ENCODE results near the gene COPS3. TPM values are rescaled to one million over a fixed set of nuclear protein-coding genes. Genes with fewer than 3 reads are reported as not detected.

COPS3 gene
- total RNA-seq, 1 experiment from 2014 or later = 87.6 TPM

DNA sequence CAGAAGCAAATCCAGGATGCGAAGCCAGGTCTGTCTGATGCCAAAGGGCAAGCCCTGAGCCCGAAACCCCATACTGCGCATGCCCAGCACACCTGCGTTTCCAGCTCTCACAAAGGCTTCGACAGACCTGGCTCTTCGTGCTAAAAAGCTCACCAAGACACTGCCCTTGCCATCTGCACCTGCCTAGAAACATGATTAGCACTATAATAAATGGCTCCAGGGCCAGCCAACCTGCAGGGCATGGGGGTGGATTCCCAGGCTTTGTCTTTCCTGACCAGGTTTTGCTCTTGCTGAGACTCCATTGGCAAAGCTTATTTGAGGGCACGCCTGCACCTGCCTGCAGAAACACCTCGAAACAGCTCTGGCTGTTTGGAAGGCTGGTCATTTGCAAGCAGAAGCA lies 60.5 kb downstream of the COPS3 start:
- Histone ChIP-seq H3K9me2 (ENCODE audit: insufficient read depth) (no peaks in the 10 kb centered on the region), H3K79me2 (ENCODE audit: low read depth) (no peaks in the 10 kb centered on the region), H3K27ac (no peak overlapping the region), H4K20me1 (ENCODE audit: insufficient read depth) (peaks cover 3% of the 10 kb centered on the region; the same call in 1 of the 2 replicates), H3K9me3 (ENCODE audit: insufficient read depth, low read depth) (no peaks in the 10 kb centered on the region), H3F3A (ENCODE audit: insufficient read depth, low read depth) (no peaks in the 10 kb centered on the region), H3K27me3 (ENCODE audit: insufficient read depth, low read depth) (no peaks in the 10 kb centered on the region), H3K4me2 (no peak overlapping the region), H3K36me3 (ENCODE audit: low read depth) (peaks cover 15% of the 10 kb centered on the region), H3K4me3 (no peak overlapping the region), H3K4me1 (replicated peaks; ENCODE audit: insufficient read depth) (no peaks in the 10 kb centered on the region), H2AFZ (no peak overlapping the region)
- CTCF ChIA-PET = no interaction called here
- POLR2A ChIA-PET (ENCODE audit: unreplicated experiment) = no interaction called here
- BruUV-seq (replicated peaks) = no TSS peak
- TF ChIP-seq EZH2 (IDR thresholded peaks at IDR 0.05; ENCODE audit: low read depth) (no peak), CTCF (conservative IDR thresholded peaks at IDR 0.05) (no peak)
- DNase-seq = no peak
- intact Hi-C loops (cut with micrococcal nuclease; ENCODE audit: unreplicated experiment) = no loop called here

- Histone ChIP-seq H3K4me1 (replicated peaks; ENCODE audit: insufficient read depth) (no peaks in the 10 kb centered on the region), H3K4me3 (no peak overlapping the region), H3K4me2 (no peak overlapping the region), H2AFZ (no peak overlapping the region), H3K27ac (no peak overlapping the region), H3K79me2 (ENCODE audit: low read depth) (no peaks in the 10 kb centered on the region), H4K20me1 (ENCODE audit: insufficient read depth) (peaks cover 3% of the 10 kb centered on the region; the same call in 1 of the 2 replicates), H3K27me3 (ENCODE audit: insufficient read depth, low read depth) (no peaks in the 10 kb centered on the region), H3K9me2 (ENCODE audit: insufficient read depth) (no peaks in the 10 kb centered on the region), H3K36me3 (ENCODE audit: low read depth) (peaks cover 17% of the 10 kb centered on the region), H3F3A (ENCODE audit: insufficient read depth, low read depth) (no peaks in the 10 kb centered on the region), H3K9me3 (ENCODE audit: insufficient read depth, low read depth) (no peaks in the 10 kb centered on the region)
- BruUV-seq (replicated peaks) = no TSS peak
- TF ChIP-seq EZH2 (IDR thresholded peaks at IDR 0.05; ENCODE audit: low read depth) = no peak
- TF ChIP-seq CTCF (conservative IDR thresholded peaks at IDR 0.05) = no peak
- intact Hi-C loops (cut with micrococcal nuclease; ENCODE audit: unreplicated experiment) = no loop called here
- POLR2A ChIA-PET (ENCODE audit: unreplicated experiment) = no interaction called here
- DNase-seq = no peak
- CTCF ChIA-PET = no interaction called here
Measured at GRCh38 chr17:17217995-17218394, 63.1 kb downstream of the COPS3 start.

GRCh38 chr17:17216776-17217175 lies 64.3 kb downstream of the COPS3 start:
- Histone ChIP-seq H3K9me2 (ENCODE audit: insufficient read depth) (no peaks in the 10 kb centered on the region), H3K36me3 (ENCODE audit: low read depth) (peaks cover 17% of the 10 kb centered on the region), H2AFZ (no peak overlapping the region), H3K4me3 (no peak overlapping the region), H3F3A (ENCODE audit: insufficient read depth, low read depth) (no peaks in the 10 kb centered on the region), H4K20me1 (ENCODE audit: insufficient read depth) (no peaks in the 10 kb centered on the region), H3K9me3 (ENCODE audit: insufficient read depth, low read depth) (no peaks in the 10 kb centered on the region), H3K27ac (no peak overlapping the region), H3K4me2 (no peak overlapping the region), H3K79me2 (ENCODE audit: low read depth) (no peaks in the 10 kb centered on the region), H3K27me3 (ENCODE audit: insufficient read depth, low read depth) (no peaks in the 10 kb centered on the region), H3K4me1 (replicated peaks; ENCODE audit: insufficient read depth) (no peaks in the 10 kb centered on the region)
- ChIA-PET CTCF (no interaction called here), POLR2A (ENCODE audit: unreplicated experiment) (no interaction called here)
- BruUV-seq (replicated peaks) = no TSS peak
- intact Hi-C loops (cut with micrococcal nuclease; ENCODE audit: unreplicated experiment) = no loop called here
- DNase-seq = no peak
- no peak for TF ChIP-seq CTCF (conservative IDR thresholded peaks at IDR 0.05)
- no peak for TF ChIP-seq EZH2 (IDR thresholded peaks at IDR 0.05; ENCODE audit: low read depth)
